ENCODE data around the gene MTHFD1L.

- TF ChIP-seq CTCF (IDR thresholded peaks at IDR 0.05; ENCODE audit: borderline replicate concordance, extremely low read depth, low read length, poor library complexity, severe bottlenecking) (no peak), EZH2 (IDR thresholded peaks at IDR 0.05; ENCODE audit: borderline replicate concordance, low read depth, low read length, severe bottlenecking) (no peak)
These were observed 275.3 kb downstream of the MTHFD1L start for GRCh38 chr6:151140767-151141166.

All from DND-41 (cell line).